HG02759 (cell line): ENCODE measurements around the gene ZNF506.
"Not testable (repeated sequence)": the region's sequence is repeated elsewhere in the genome, so short reads cannot be mapped to it uniquely, and the experiment has no call there.

Experiments used
- ATAC-seq: cut with Tn5 transposase; IDR thresholded peaks from one replicate; pipeline ENCODE4 v1.9.1; 2021; ENCODE audit warnings: mild to moderate bottlenecking, moderate library complexity; ENCODE audit not compliant: unreplicated experiment

ZNF506 gene

DNA sequence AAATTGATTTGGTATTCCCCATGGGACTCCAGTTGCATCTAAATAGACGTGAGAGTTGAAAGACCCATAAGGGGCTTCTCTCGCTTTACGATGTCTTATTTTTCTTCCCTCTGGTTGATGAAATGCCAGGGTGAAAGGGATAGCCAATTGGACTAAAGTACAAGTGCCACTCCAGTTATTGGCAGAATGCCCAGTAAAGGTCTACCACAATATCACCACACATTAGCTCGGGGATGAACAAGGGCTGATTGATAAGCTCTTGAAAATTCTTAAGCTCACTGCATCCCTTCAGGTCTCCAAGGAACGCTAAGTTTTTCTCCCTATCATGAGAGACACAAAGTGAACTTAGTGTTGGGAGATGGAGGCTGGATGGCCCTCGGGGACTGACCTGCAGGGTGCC is 39.8 kb downstream of the ZNF506 start:
- not testable (repeated sequence) for ATAC-seq

- no peak for ATAC-seq
Measured at GRCh38 chr19:19778666-19779065, 42.9 kb downstream of the ZNF506 start.

DNA sequence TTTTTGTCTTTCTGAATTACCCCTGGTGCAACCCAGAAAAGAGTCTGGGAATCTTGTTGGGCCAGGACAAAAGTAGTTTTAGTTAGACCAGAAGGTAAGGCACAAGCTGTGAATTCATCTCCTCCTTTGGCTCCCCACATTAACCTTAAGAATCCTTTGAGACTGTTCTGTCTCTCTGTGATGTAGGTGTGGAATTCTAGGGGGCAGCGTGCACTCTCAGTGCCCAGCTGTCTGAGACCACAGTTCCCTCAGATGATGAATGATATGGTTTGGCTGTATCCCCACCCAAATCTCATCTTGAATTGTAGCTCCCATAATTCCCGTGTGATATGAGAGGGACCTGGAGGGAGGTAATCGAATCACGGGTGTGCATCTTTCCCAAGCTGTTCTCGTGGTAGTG is 43.9 kb downstream of the ZNF506 start:
- no peak for ATAC-seq

GRCh38 chr19:19776206-19777008 is 45.1 kb downstream of the ZNF506 start:
- peak; percentile 99 for ATAC-seq

DNA sequence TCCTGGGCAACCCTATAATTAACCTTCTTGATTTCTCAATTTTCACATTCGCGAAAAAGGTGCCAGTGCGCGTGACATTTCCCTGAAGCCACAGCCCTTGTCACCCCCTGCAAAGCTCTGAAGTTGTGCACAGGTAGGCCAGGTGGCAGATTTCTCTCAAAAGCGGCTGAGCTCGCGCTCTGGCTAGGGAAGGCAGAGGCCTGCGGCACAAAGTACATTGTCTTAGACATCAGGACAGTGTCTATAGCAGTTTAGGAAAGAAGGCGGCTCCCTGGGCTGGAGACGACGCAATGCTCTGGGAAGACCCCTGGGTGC is 45.7 kb downstream of the ZNF506 start:
- peak; percentile 18 for ATAC-seq

- no peak for ATAC-seq
Measured at GRCh38 chr19:19774354-19775033, 47.1 kb downstream of the ZNF506 start.

- ATAC-seq, result not testable (repeated sequence)
Measured at GRCh38 chr19:19771963-19772362, 49.6 kb downstream of the ZNF506 start.

GRCh38 chr19:19769971-19770370 is 51.6 kb downstream of the ZNF506 start:
- not testable (repeated sequence) for ATAC-seq

DNA sequence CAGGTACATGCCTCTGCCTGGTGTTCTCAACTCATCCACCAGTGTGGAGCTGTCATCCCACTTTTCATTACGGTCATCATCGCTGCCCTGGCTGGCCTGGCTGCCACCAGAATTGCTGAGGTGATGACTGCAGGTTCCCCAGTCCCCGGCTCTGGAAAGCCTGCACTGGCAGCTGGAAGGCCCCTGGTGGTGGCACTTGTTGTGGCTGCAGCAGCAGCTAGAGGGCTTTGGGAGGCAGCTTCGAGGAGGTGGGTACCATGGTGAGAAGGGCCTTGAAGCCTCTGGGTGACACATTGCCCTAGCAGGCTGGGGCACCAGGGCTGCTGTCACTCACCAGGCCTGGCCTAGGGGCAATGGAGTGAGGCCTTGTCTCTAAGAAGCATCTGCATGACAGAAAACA is 63.4 kb downstream of the ZNF506 start:
- no peak for ATAC-seq

- ATAC-seq, result no peak
Measured at GRCh38 chr19:19752760-19753403, 68.7 kb downstream of the ZNF506 start.

DNA sequence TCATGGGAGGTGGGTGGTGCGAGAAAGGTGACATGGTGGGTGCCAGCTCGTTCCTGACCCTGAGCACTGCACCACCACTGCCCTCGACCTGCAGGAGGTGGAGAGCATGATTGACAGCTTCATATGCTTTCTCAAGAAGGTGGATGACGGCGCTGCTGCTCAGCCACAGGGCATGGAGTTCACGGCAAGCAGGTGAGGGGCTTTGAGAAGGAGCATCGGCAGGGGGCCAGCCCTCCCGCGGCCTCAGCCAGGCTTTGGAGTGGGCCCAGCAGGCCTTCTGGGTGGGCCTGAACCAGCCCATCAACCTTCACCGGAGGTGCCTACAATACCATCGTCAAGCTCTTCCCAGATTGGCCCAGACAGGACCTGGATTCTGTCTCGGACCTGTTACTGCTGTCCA is 69.7 kb downstream of the ZNF506 start:
- ATAC-seq, result no peak

GRCh38 chr19:19750842-19751790 is 70.4 kb downstream of the ZNF506 start:
- ATAC-seq, result no peak

DNA sequence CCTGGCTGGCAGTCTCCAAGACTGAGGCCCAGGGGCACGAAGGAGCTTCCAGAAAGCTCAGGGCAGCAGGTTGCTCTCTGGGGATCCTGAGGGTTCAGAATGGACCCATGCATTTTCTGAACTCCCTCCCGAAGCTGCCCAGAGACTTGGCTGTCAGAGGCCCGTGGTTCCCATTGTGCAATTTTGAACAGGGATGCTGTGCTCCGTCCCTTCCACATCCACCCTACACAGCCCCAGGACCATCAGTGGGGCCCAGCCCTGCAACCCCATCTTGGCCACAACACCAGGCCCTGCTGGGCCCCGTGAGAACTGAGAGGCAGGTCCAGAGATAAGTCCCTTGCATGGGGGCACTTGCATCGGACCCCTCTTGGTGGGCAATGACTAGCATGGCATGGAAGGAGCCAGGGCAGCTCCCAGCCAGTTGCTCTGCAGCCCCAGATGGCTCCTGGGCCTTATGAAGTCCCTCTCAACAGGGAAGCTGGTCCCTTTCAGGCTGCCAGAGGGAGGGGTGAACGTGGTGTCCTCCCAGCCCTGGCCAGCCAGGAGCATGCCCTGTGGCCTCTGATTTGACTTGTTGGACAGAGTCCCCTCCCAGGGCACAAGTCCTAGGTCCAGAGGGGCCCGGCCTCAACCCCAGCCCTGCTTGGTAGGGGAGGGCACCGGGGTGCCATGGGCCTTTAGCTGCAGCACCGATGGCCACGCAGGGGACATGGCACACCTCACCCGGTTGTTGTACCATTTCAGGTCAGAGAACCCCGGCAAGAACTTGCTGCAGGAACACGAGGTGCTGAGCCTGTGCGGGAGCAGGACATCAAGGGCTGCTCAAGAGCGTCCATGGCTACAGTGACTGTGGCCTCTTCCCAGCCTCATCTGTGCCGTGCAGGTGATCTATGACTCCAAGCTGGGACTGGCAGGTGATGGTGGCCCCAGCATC is 71.4 kb downstream of the ZNF506 start:
- no peak for ATAC-seq

GRCh38 chr19:19749117-19749907 is 72.2 kb downstream of the ZNF506 start:
- no peak for ATAC-seq

- ATAC-seq, result no peak
Measured at GRCh38 chr19:19748249-19748938, 73.2 kb downstream of the ZNF506 start.

DNA sequence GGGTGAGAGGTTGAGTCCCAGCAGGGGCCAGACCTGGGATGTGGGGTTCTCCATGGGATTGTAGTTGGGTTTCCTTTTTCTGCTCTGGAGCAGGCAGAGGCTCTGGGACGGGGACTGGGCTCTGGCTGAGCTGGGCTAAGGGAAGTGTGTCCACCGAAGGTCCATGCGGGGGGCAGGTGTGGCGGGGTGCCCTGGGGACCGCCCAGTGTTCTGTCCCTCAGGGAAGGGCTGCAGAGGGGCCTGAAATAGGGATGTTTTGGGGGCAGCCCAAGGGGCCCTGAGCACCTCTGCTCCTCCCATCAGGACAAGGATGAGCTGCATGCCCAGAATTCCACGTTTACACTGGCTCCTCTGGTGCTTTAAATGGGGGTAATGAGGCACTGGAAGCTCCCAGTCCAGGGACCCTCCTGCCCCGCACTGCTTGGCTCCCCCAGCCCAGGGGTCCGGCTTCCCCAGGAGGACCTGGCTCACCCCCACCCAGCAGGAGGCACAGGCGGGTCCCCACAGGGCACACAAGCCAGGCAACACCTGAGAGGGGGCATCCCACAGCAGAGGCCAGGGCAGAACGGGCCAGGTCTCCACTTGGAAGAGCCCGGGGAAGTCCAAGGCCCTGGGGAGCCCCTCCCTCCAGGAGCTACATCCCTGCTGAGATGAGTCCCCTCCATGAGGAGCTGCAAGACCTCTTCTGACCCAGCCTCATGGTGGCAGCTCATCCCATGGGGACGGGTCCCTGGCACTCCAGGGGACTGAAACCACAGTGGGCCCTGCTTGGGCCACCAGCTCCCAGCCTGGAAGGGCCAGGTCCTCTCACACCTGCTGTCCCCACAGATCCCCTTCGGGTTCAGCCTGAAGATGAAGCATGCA is 74.0 kb downstream of the ZNF506 start:
- no peak for ATAC-seq
